Liver (tissue), 9 donors: Measurements from ENCODE around the gene WEE2. TPM values are rescaled to one million over a fixed set of nuclear protein-coding genes. Genes with fewer than 3 reads are reported as not detected.

Source experiments
- DNase-seq: peaks from one replicate; pipeline ENCODE4 v3.0.0-alpha.2; 2017; ENCODE audit warnings: low spot score
- H3K27ac ChIP-seq, 2 donors: one replicate each; pipeline ENCODE4 v1.7.0; 2013; ENCODE audit warnings: inconsistent platforms in 2 of 2, low read length in 2 of 2, control low read depth in 1 of 2, low read depth in 1 of 2, mild to moderate bottlenecking in 1 of 2
- H3K27me3 ChIP-seq, 4 donors: one replicate each; pipeline versions ENCODE4 v1.6.1 to v1.7.0; 2013; ENCODE audit warnings: low read length in 3 of 4, inconsistent platforms in 1 of 4, mild to moderate bottlenecking in 1 of 4, moderate library complexity in 1 of 4; ENCODE audit not compliant: control insufficient read depth in 4 of 4, insufficient read depth in 4 of 4
- H3K36me3 ChIP-seq, 4 donors: one replicate each; pipeline versions ENCODE4 v1.6.1 to v1.7.0; 2013; ENCODE audit warnings: low read length in 3 of 4, mild to moderate bottlenecking in 3 of 4, low read depth in 1 of 4, moderate library complexity in 1 of 4; ENCODE audit not compliant: control insufficient read depth in 4 of 4, insufficient read depth in 3 of 4
- H3K4me1 ChIP-seq, 4 donors: one replicate each; pipeline versions ENCODE4 v1.6.1 to v1.7.0; 2013; ENCODE audit warnings: low read length in 3 of 4, mild to moderate bottlenecking in 3 of 4, moderate library complexity in 1 of 4; ENCODE audit not compliant: control insufficient read depth in 4 of 4, insufficient read depth in 4 of 4
- H3K4me3 ChIP-seq, 3 donors: one replicate each; pipeline versions ENCODE4 v1.6.1 to v1.7.0; 2013; ENCODE audit warnings: low read length in 3 of 3, control low read depth in 1 of 3, low read depth in 1 of 3, mild to moderate bottlenecking in 1 of 3
- H3K9ac ChIP-seq, 2 donors: one replicate each; pipeline ENCODE4 v1.7.0; 2013; ENCODE audit warnings: low read length in 2 of 2, mild to moderate bottlenecking in 2 of 2, moderate library complexity in 2 of 2, control low read depth in 1 of 2, low read depth in 1 of 2
- H3K9me3 ChIP-seq, 4 donors: one replicate each; pipeline versions ENCODE4 v1.6.1 to v1.7.0; 2013; ENCODE audit warnings: low read length in 3 of 4; ENCODE audit not compliant: control insufficient read depth in 4 of 4
- FOXA1 ChIP-seq: IDR thresholded peaks from 2 replicates; pipeline ENCODE4 v1.6.1; 2016; ENCODE audit warnings: antibody characterized with exemption
- FOXA2 ChIP-seq: IDR thresholded peaks from 2 replicates; pipeline ENCODE4 v1.6.1; 2016; ENCODE audit warnings: antibody characterized with exemption
- GABPA ChIP-seq, 2 donors: IDR thresholded peaks in 1 of 2; conservative IDR thresholded peaks in 1 of 2; 2 replicates each; pipeline ENCODE4 v1.6.1; 2016; ENCODE audit warnings: antibody characterized with exemption in 2 of 2, mild to moderate bottlenecking in 1 of 2, moderate library complexity in 1 of 2
- HNF4A ChIP-seq, 2 donors: conservative IDR thresholded peaks; 2 replicates each; pipeline ENCODE4 v1.6.1; 2016; ENCODE audit warnings: antibody characterized with exemption in 2 of 2, mild to moderate bottlenecking in 2 of 2
- JUND ChIP-seq, 2 donors: IDR thresholded peaks; 2 replicates each; pipeline ENCODE4 v1.6.1; 2016; ENCODE audit warnings: antibody characterized with exemption in 2 of 2
- MAX ChIP-seq: IDR thresholded peaks from 2 replicates; pipeline ENCODE4 v1.6.1; 2016; ENCODE audit warnings: antibody characterized with exemption
- NR2F2 ChIP-seq: IDR thresholded peaks from 2 replicates; pipeline ENCODE4 v1.6.1; 2016; ENCODE audit warnings: antibody characterized with exemption
- RAD21 ChIP-seq, 2 donors: IDR thresholded peaks; 2 replicates each; pipeline ENCODE4 v1.6.1; 2016; ENCODE audit warnings: antibody characterized with exemption in 2 of 2, mild to moderate bottlenecking in 2 of 2
- SP1 ChIP-seq: IDR thresholded peaks from 2 replicates; pipeline ENCODE4 v1.6.1; 2018; ENCODE audit warnings: antibody characterized with exemption, mild to moderate bottlenecking
- TAF1 ChIP-seq: conservative IDR thresholded peaks from 2 replicates; pipeline ENCODE4 v1.6.1; 2016; ENCODE audit warnings: antibody characterized with exemption, mild to moderate bottlenecking
- WGBS: extraction: QIAGEN DNeasy Blood & Tissue Kit; methylation state at CpG from one replicate; pipeline ENCODE4 v1.1.7; 2013; 5-methylcytosine and 5-hydroxymethylcytosine counted together
- polyA plus RNA-seq, 2 donors: library from polyadenylated mRNA; stranded (reverse) in 1 of 2; unstranded in 1 of 2; fragments of 200-250 nt in 1 of 2; fragments of >200 nt in 1 of 2; fragmentation: Nextera tagmentation in 1 of 2; extraction: Ambion mirVana in 1 of 2; gene quantifications; one replicate each; pipeline versions ENCODE4 v1.2.1 to v1.2.3, GENCODE V29; 2013 to 2015
- total RNA-seq, 2 donors: library from RNA; depleted of rRNA; stranded (reverse); fragments of >200 nt; gene quantifications; one replicate each; pipeline ENCODE4 v1.2.3, GENCODE V29; 2014
- TF ChIP-seq, protein P1 (sequence below): IDR thresholded peaks from 2 replicates; pipeline ENCODE4 v1.6.1; 2016; ENCODE audit warnings: antibody characterized with exemption
- TF ChIP-seq, protein P2 (sequence below): IDR thresholded peaks from 2 replicates; pipeline ENCODE4 v1.6.1; 2016; ENCODE audit warnings: antibody characterized with exemption
- TF ChIP-seq, protein P3 (sequence below): IDR thresholded peaks from 2 replicates; pipeline ENCODE4 v1.6.1; 2016; ENCODE audit warnings: antibody characterized with exemption, mild to moderate bottlenecking
- donor health status: healthy.
- donor health status: healthy.
- donor health status: healthy.
- donor health status: healthy.
- donor health status: healthy.

WEE2 gene
- total and polyA plus RNA-seq, 4 donors = not detected

GRCh38 chr7:141691540-141691939 lies 16.6 kb upstream of the WEE2 start:
- TF ChIP-seq, protein P1, sequence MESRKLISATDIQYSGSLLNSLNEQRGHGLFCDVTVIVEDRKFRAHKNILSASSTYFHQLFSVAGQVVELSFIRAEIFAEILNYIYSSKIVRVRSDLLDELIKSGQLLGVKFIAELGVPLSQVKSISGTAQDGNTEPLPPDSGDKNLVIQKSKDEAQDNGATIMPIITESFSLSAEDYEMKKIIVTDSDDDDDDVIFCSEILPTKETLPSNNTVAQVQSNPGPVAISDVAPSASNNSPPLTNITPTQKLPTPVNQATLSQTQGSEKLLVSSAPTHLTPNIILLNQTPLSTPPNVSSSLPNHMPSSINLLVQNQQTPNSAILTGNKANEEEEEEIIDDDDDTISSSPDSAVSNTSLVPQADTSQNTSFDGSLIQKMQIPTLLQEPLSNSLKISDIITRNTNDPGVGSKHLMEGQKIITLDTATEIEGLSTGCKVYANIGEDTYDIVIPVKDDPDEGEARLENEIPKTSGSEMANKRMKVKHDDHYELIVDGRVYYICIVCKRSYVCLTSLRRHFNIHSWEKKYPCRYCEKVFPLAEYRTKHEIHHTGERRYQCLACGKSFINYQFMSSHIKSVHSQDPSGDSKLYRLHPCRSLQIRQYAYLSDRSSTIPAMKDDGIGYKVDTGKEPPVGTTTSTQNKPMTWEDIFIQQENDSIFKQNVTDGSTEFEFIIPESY = no peak
- TF ChIP-seq, protein P2, sequence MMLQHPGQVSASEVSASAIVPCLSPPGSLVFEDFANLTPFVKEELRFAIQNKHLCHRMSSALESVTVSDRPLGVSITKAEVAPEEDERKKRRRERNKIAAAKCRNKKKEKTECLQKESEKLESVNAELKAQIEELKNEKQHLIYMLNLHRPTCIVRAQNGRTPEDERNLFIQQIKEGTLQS = no peak
- no peak for TF ChIP-seq HNF4A (conservative IDR thresholded peaks at IDR 0.05)
- no peak for TF ChIP-seq MAX
- no peak for TF ChIP-seq FOXA2
- TF ChIP-seq, protein P3, sequence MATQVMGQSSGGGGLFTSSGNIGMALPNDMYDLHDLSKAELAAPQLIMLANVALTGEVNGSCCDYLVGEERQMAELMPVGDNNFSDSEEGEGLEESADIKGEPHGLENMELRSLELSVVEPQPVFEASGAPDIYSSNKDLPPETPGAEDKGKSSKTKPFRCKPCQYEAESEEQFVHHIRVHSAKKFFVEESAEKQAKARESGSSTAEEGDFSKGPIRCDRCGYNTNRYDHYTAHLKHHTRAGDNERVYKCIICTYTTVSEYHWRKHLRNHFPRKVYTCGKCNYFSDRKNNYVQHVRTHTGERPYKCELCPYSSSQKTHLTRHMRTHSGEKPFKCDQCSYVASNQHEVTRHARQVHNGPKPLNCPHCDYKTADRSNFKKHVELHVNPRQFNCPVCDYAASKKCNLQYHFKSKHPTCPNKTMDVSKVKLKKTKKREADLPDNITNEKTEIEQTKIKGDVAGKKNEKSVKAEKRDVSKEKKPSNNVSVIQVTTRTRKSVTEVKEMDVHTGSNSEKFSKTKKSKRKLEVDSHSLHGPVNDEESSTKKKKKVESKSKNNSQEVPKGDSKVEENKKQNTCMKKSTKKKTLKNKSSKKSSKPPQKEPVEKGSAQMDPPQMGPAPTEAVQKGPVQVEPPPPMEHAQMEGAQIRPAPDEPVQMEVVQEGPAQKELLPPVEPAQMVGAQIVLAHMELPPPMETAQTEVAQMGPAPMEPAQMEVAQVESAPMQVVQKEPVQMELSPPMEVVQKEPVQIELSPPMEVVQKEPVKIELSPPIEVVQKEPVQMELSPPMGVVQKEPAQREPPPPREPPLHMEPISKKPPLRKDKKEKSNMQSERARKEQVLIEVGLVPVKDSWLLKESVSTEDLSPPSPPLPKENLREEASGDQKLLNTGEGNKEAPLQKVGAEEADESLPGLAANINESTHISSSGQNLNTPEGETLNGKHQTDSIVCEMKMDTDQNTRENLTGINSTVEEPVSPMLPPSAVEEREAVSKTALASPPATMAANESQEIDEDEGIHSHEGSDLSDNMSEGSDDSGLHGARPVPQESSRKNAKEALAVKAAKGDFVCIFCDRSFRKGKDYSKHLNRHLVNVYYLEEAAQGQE = no peak
- TF ChIP-seq SP1 = no peak
- no peak for TF ChIP-seq TAF1
- no peak for TF ChIP-seq JUND (IDR thresholded peaks at IDR 0.05)
- TF ChIP-seq RAD21 (IDR thresholded peaks at IDR 0.05) = no peak
- TF ChIP-seq NR2F2 = no peak
- no peak for TF ChIP-seq GABPA (IDR thresholded peaks at IDR 0.05 in 1 of 2, conservative IDR thresholded peaks at IDR 0.05 in 1 of 2)
- TF ChIP-seq FOXA1 = no peak
- H3K9me3 ChIP-seq = no peaks in the 10 kb centered on the region
- DNase-seq = no peak
- H3K36me3 ChIP-seq = no peaks in the 10 kb centered on the region
- peaks cover 10 to 48% (median 36%) of the 10 kb centered on the region in 4 donors for H3K4me1 ChIP-seq
- no peak overlapping the region for H3K4me3 ChIP-seq
- H3K9ac ChIP-seq = no peak overlapping the region
- WGBS = 89% methylated on average over 3 of the region's 3 CpGs
- H3K27ac ChIP-seq = no peak overlapping the region
- H3K27me3 ChIP-seq = no peaks in the 10 kb centered on the region

GRCh38 chr7:141691961-141692360 lies 16.2 kb upstream of the WEE2 start:
- DNase-seq = no peak
- H3K27me3 ChIP-seq = no peaks in the 10 kb centered on the region
- no peaks in the 10 kb centered on the region for H3K36me3 ChIP-seq
- no peak overlapping the region for H3K4me3 ChIP-seq
- no peak overlapping the region for H3K9ac ChIP-seq
- TF ChIP-seq FOXA1 (no peak), FOXA2 (no peak)
- TF ChIP-seq, protein P2 = no peak
- no peak overlapping the region for H3K27ac ChIP-seq
- no peaks in the 10 kb centered on the region for H3K9me3 ChIP-seq
- H3K4me1 ChIP-seq = peaks cover 14 to 50% (median 41%) of the 10 kb centered on the region in 4 donors
- WGBS = 94% methylated on average over 4 of the region's 4 CpGs
